DND-41 (cell line): ENCODE results near the gene CD36.

Experiments used
- CTCF ChIP-seq: IDR thresholded peaks from 2 replicates; pipeline ENCODE4 v1.5.1; 2012; ENCODE audit warnings: borderline replicate concordance, low read length, moderate library complexity, mild to moderate bottlenecking; ENCODE audit not compliant: poor library complexity, severe bottlenecking; ENCODE audit errors: extremely low read depth
- EZH2 ChIP-seq: IDR thresholded peaks from 3 replicates; pipeline ENCODE4 v1.6.1; 2012; ENCODE audit warnings: borderline replicate concordance, low read depth, mild to moderate bottlenecking, moderate library complexity, low read length, inconsistent platforms; ENCODE audit not compliant: severe bottlenecking

GRCh38 chr7:80632139-80632538 lies 6.3 kb upstream of the CD36 start:
- TF ChIP-seq CTCF (no peak), EZH2 (no peak)
